AG08395 (cell line): Measurements from ENCODE around the gene GRIP1.
"Not testable (repeated sequence)": the region's sequence is repeated elsewhere in the genome, so short reads cannot be mapped to it uniquely, and the experiment has no call there.

ENCODE experiments used
- DNase-seq: peaks from one replicate; pipeline ENCODE4 v3.0.0; 2012; ENCODE audit warnings: mixed read lengths, low spot score

The GRIP1 gene

GRCh38 chr12:66323017-66323416 is 355.9 kb downstream of the GRIP1 start:
- DNase-seq = no peak

DNA sequence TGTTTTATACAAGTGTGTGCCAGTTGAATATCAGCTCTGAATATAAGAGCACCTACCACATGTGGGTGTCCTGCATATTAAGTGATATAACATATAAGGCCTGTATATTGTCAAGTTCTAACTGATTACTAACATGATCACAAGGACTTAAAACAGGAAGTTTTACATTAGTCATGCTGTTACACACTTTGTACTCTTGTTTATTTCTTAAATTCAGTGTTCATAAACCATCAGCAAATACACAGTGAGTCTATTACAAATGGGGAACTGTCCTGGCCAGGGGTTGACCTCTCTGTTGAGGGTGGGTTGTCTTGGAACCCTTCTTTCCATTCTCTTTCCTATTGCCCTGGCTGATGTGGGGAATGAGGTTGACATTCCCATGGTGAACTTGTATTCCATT is 357.4 kb downstream of the GRIP1 start:
- no peak for DNase-seq

GRCh38 chr12:66320996-66321395 is 357.9 kb downstream of the GRIP1 start:
- DNase-seq = no peak

DNA sequence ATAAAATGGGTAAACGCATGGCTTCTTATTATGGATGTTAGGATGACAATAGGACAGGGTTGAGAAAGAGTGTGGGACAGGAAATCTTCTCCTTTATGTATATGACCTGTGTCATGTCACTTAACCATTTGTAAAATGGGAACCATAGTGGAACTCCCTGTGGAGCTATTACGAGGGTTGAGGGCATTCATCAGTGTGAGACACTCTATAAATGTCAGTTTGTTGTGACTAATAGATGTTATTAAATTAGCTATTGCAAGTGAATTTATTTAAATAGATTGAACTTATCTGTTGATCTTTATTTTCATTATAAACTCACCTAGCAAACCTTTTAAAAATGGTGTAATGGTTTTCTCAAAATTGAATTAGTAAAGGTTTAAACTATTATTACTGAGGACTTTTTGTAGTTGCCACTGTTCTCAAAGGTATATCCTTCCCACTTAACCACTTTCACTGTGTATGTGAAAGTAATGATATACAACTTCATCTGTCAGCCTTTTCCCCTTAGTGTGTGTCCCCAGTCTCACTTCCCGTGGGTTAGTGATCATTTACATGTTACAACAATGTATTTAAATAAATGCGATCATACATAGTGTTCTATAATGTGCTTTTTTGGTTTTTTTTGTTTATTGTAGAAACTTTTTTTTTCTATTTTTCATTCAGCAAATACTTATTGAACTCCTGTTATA is 359.5 kb downstream of the GRIP1 start:
- no peak for DNase-seq

DNA sequence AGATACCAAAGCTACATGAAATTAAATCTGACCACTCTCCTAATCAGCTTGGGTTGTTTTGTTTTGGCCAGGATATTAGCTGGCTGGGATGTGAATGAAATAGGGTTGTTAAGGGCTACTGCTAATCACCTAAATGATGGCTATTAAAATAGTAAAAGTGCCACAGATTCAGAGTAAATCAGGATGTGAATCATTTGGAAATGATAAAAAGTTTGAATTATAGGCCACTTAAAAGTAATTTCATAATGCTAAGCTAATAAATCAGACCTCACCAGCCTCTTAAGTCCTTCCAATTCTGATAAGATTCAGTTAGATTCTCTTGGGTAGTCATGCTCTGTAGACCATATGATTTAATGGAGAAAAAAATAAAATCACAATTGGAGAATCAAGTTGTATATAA is 364.6 kb downstream of the GRIP1 start:
- no peak for DNase-seq

GRCh38 chr12:66312189-66312588 is 366.7 kb downstream of the GRIP1 start:
- DNase-seq = no peak

GRCh38 chr12:66309606-66310005 is 369.3 kb downstream of the GRIP1 start:
- peak; percentile 3 for DNase-seq

DNA sequence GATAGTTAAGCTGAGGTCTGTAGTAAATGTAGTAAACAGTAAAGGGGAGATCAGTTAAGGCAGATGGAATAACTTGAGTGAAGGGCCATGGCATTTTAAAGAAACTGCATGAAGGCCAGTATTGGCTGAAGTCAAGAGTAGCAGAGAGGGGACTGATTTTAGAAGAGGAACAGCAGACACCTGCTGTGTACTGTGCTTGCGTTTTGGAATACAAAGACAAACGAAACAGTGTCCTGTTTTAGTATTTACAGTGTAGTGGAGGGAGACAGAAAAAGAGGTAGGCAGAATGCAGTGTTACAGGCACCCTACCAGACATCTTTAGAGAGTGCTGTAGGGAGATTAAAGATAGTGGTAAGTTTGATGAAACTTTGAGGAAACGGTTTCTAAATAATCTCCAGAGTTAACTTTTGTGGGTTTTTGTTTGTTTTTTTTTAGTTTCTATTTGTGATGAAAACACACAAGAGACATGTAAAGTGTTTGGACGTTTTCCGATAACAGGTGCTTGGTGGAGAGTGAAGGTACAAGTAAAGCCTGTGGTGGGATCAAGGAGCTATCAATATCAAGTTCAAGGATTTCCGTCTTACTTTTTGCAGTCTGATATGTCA is 374.5 kb downstream of the GRIP1 start:
- no peak for DNase-seq

DNA sequence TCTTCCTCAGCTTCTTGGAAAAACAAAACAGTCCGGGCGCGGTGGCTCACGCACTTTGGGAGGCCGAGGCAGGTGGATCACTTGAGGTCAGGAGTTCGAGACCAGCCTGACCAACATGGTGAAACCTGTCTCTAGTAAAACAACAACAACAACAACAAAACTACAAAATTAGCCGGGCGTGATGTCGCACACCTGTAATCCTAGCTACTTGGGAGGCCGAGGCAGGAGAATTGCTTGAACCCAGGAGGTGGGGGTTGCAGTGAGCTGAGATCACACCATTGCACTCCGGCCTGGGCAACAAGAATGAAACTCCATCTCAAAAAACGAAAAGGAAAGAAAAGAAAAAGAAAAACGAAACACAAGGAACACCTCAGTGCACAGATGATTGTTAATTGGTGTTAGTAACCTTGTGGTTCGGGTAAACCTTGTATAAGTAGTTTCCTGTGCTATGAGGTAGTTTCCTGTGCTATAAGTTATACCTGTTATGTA is 375.5 kb downstream of the GRIP1 start:
- not testable (repeated sequence) for DNase-seq

DNA sequence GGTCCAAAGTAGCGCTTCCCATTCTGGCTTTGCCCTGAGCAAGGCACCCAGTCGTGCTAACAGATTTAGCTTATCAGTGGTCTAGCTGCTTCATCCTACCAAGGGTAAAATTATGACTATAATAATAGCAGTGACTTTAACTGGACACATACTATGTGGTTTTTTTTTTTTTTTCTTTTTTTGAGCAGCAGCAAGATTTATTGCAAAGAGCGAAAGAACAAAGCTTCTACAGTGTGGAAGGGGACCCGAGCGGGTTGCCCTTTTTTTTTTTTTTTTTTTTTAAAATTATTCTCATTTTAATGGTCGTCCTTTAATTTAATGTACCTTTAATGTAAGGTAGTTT is 376.1 kb downstream of the GRIP1 start:
- DNase-seq = no peak

GRCh38 chr12:66301944-66302826 is 376.7 kb downstream of the GRIP1 start, which contains the start of gene HELB:
Gene HELB (plus strand): TSS chr12:66302493. CDS start chr12:66302604, 111 bp downstream.
- DNase-seq = peak; percentile 98

GRCh38 chr12:66297923-66298322 is 381.0 kb downstream of the GRIP1 start:
- no peak for DNase-seq
